ENCODE data around the gene MOCS3. TPM values are rescaled to one million over a fixed set of nuclear protein-coding genes. Genes with fewer than 3 reads are reported as not detected.
A peak's percentile ranks its signal among the peaks of the same experiment; 100 is the strongest.

MOCS3 gene
- total and polyA plus RNA-seq, 2 of the 4 experiments (the other 2 are of a cell fraction) = 3.3 to 9.9 TPM

DNA sequence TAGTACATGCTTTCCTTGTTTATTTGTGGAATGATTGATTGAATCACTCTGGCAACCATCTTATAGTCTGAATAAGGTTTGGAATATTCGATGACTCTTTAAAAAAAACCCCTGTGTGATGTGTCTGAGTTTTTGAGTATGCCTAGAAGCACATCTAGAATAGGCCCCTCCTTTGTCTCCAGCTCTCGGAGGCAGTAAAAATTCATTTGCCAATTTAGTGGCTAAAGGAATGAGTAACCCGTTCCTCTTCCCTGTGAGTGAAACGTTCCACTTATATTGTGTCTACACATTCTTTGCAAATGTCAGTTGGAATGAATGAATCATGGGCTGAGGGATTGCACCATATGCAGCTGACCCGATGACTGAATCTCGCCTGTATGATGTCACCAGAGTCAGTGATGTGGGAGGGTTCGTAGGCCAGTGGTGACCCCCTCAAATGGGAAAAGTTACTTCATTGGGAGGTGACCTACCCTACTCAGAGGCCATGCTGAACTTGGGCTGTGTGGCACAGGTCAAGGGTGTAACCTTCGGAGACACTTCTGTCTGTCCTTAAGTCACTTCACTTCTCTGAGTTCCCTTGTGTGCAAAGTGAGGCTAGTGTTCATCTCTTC, 21.6 kb downstream of the MOCS3 start:
- Histone ChIP-seq H3K4me2 (ENCODE audit: low read depth, low read length) (peak overlapping the region; percentile 5; the same call in 1 of the 2 replicates), H3K56ac (ENCODE audit: extremely low read depth, insufficient read depth, low read length) (no peak overlapping the region; the same call in 1 of the 2 replicates), H4K5ac (ENCODE audit: low read depth, low read length) (peak overlapping the region; percentile 9), H2BK120ac (ENCODE audit: low read depth, low read length) (peak overlapping the region; percentile 95), H3K4me1 (ENCODE audit: control insufficient read depth, insufficient read depth, low read length) (peaks cover 24% of the 10 kb centered on the region), H2BK15ac (ENCODE audit: low read depth, low read length) (peak overlapping the region; percentile 27), H2BK20ac (ENCODE audit: low read depth, low read length) (peak overlapping the region; percentile 97), H2AK5ac (ENCODE audit: low read depth, low read length) (peak overlapping the region; percentile 93), H2BK5ac (ENCODE audit: low read depth, low read length, poor library complexity, severe bottlenecking) (peak overlapping the region; percentile 93), H3K9me1 (ENCODE audit: insufficient read depth, low read length) (peaks cover 19% of the 10 kb centered on the region), H3K4me3 (ENCODE audit: insufficient read depth, low read depth, low read length) (no peak overlapping the region), H3K27me3 (ENCODE audit: control insufficient read depth, insufficient read depth, low read length) (no peaks in the 10 kb centered on the region), H3K36me3 (ENCODE audit: control insufficient read depth, insufficient read depth, low read length) (no peaks in the 10 kb centered on the region), H3K18ac (ENCODE audit: low read depth, low read length) (peak overlapping the region; percentile 64), H4K91ac (ENCODE audit: insufficient read depth, low read depth, low read length) (peak overlapping the region; percentile 88), H4K8ac (ENCODE audit: low read depth in 2 of 2, low read length in 2 of 2) (peak overlapping the region; percentile 44 to 69), H3K27ac (ENCODE audit: insufficient read depth, low read length) (peak overlapping the region; percentile 88), H2AK9ac (replicated peaks; ENCODE audit: low read depth, low read length, poor library complexity) (peak overlapping the region; percentile 8), H3K14ac (replicated peaks; ENCODE audit: low read depth, low read length) (peak overlapping the region; percentile 77), H2AFZ (replicated peaks; ENCODE audit: low read length, poor library complexity) (peak overlapping the region; percentile 69), H3K79me1 (ENCODE audit: low read depth in 1 of 2, low read length in 2 of 2) (peaks cover 0 to 15% of the 10 kb centered on the region in 2 experiments; a peak in 1 of 4 replicates), H3K4ac (ENCODE audit: low read depth, low read length) (peak overlapping the region; percentile 93), H3K9ac (ENCODE audit: low read depth, low read length) (no peak overlapping the region), H3K23ac (ENCODE audit: low read depth, low read length) (peak overlapping the region; percentile 57; the same call in 1 of the 2 replicates), H4K20me1 (ENCODE audit: insufficient read depth, low read length) (peaks cover 3% of the 10 kb centered on the region; the same call in 1 of the 2 replicates), H3K9me3 (ENCODE audit: control insufficient read depth, insufficient read depth, low read length) (no peaks in the 10 kb centered on the region)
- POLR2A ChIA-PET (ENCODE audit: unreplicated experiment) = no interaction called here
- dilution Hi-C loops (cut with HindIII; ENCODE audit: low sequenced_read_pairs, unreplicated experiment) = no loop called here
- BruUV-seq (replicated peaks) = no TSS peak
- TF ChIP-seq, protein P1, sequence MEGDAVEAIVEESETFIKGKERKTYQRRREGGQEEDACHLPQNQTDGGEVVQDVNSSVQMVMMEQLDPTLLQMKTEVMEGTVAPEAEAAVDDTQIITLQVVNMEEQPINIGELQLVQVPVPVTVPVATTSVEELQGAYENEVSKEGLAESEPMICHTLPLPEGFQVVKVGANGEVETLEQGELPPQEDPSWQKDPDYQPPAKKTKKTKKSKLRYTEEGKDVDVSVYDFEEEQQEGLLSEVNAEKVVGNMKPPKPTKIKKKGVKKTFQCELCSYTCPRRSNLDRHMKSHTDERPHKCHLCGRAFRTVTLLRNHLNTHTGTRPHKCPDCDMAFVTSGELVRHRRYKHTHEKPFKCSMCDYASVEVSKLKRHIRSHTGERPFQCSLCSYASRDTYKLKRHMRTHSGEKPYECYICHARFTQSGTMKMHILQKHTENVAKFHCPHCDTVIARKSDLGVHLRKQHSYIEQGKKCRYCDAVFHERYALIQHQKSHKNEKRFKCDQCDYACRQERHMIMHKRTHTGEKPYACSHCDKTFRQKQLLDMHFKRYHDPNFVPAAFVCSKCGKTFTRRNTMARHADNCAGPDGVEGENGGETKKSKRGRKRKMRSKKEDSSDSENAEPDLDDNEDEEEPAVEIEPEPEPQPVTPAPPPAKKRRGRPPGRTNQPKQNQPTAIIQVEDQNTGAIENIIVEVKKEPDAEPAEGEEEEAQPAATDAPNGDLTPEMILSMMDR (conservative IDR thresholded peaks at IDR 0.05; ENCODE audit: low read depth, low read length) = no peak
- TF ChIP-seq RFX5 (IDR thresholded peaks at IDR 0.05; ENCODE audit: low read depth, low read length) (no peak), SMC3 (IDR thresholded peaks at IDR 0.05; ENCODE audit: low read depth, low read length) (0 out of 2 replicates have a peak, but pooled peaks have one; percentile 2), CEBPB (IDR thresholded peaks at IDR 0.05; ENCODE audit: low read depth, low read length) (peak; percentile 100), MAZ (IDR thresholded peaks at IDR 0.05; ENCODE audit: borderline replicate concordance, low read depth, low read length) (peak; percentile 41; the same call in 1 of the 2 replicates), FOS (IDR thresholded peaks at IDR 0.05; ENCODE audit: low read depth, low read length) (peak; percentile 99), BHLHE40 (IDR thresholded peaks at IDR 0.05; ENCODE audit: low read depth, low read length) (peak; percentile 81; the same call in 1 of the 2 replicates)
- TF ChIP-seq, protein P2, sequence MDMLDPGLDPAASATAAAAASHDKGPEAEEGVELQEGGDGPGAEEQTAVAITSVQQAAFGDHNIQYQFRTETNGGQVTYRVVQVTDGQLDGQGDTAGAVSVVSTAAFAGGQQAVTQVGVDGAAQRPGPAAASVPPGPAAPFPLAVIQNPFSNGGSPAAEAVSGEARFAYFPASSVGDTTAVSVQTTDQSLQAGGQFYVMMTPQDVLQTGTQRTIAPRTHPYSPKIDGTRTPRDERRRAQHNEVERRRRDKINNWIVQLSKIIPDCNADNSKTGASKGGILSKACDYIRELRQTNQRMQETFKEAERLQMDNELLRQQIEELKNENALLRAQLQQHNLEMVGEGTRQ (IDR thresholded peaks at IDR 0.05; ENCODE audit: low read depth, low read length) = peak; percentile 11; the same call in 1 of the 2 replicates
- DNase-seq = peak; percentile 100
- CTCF ChIA-PET = no interaction called here
- WGBS, 2 experiments (ENCODE audit: extremely low coverage in 2 of 2, insufficient read length in 1 of 2) = no CpG with 5 or more reads among the region's 8 CpGs
- in situ Hi-C loops (cut with MboI; ENCODE audit: low sequenced_read_pairs) = loop anchor here (10.0 to 25.0 kb wide), 3 partner anchors 615 to 1107 kb away; partner anchors contain the start of gene ATP9A
- intact Hi-C loops (cut with micrococcal nuclease) = loop anchor here (1.0 to 5.0 kb wide), 3 partner anchors 21 to 632 kb away; partner anchors contain the start of genes DPM1 and MOCS3
- ATAC-seq (ENCODE audit: low read depth) = peak; percentile 89
